HCT116 (cell line): ENCODE measurements around the gene CLN3.

Experiments used
- CTCF ChIP-seq, 3 experiments: fragments of 200-600 bp in 1 of 3; sonication (generic) in 1 of 3; IDR thresholded peaks in 2 of 3; conservative IDR thresholded peaks in 1 of 3; 2 replicates each; pipeline ENCODE4 v1.5.1; 2012 to 2017; ENCODE audit warnings: low read depth in 2 of 3, low read length in 2 of 3, antibody characterized with exemption in 1 of 3, borderline replicate concordance in 1 of 3, control low read depth in 1 of 3, mild to moderate bottlenecking in 1 of 3, mixed read lengths in 1 of 3, mixed run types in 1 of 3, moderate library complexity in 1 of 3; ENCODE audit not compliant: insufficient read depth in 1 of 3
- POLR2A ChIP-seq: IDR thresholded peaks from 2 replicates; pipeline ENCODE4 v1.7.0; 2011; ENCODE audit warnings: borderline replicate concordance; ENCODE audit not compliant: insufficient read depth, insufficient read length; ENCODE audit errors: extremely low read depth
- RAD21 ChIP-seq: IDR thresholded peaks from 2 replicates; pipeline ENCODE4 v1.6.1; 2012; ENCODE audit warnings: low read depth, mild to moderate bottlenecking
- SRF ChIP-seq: IDR thresholded peaks from 2 replicates; pipeline ENCODE4 v1.6.1; 2012; ENCODE audit warnings: low read depth

GRCh38 chr16:28498666-28499381 is 7.0 kb upstream of the CLN3 start:
- TF ChIP-seq POLR2A (no peak), RAD21 (no peak), CTCF (IDR thresholded peaks at IDR 0.05 in 2 of 3, conservative IDR thresholded peaks at IDR 0.05 in 1 of 3; ENCODE audit: borderline replicate concordance in 1 of 3, insufficient read depth in 1 of 3, low read depth in 2 of 3, low read length in 2 of 3) (no peak), SRF (no peak)
